H1 (cell line): Measurements from ENCODE around the gene KRTAP10-7. TPM values are rescaled to one million over a fixed set of nuclear protein-coding genes. Genes with fewer than 3 reads are reported as not detected.

Experiments
- polyA plus RNA-seq, 7 experiments: library from polyadenylated mRNA; depleted of rRNA in 3 of 7; stranded (reverse) in 5 of 7; unstranded in 2 of 7; fragments of >200 nt in 5 of 7; fragments of 200-250 nt in 2 of 7; gene quantifications; 1 replicate in 5 of 7; 2 replicates in 1 of 7; 4 replicates in 1 of 7; pipeline versions ENCODE4 v1.2.1 to v1.2.3, GENCODE V29; 2011 to 2013; ENCODE audit warnings: missing spikeins in 2 of 7, mixed read lengths in 2 of 7
- total RNA-seq: library from RNA; stranded (reverse); fragmentation: NEBNext Ultra II Directional; extraction: Animal tissue kit (Norgen Biotek cat#: 25700); gene quantifications from 2 replicates; pipeline ENCODE4 v1.2.1, GENCODE V29; 2021
- TF ChIP-seq, protein P1 (sequence below): fragments of 300-600 bp; sonication (generic); IDR thresholded peaks from 2 replicates; pipeline ENCODE4 v1.7.1; 2012; ENCODE audit warnings: low read length, moderate library complexity, mild to moderate bottlenecking, inconsistent platforms; ENCODE audit not compliant: insufficient replicate concordance

Gene KRTAP10-7
- total and polyA plus RNA-seq, 2 of the 8 experiments (the other 6 are each of a cell fraction or from before 2014, with no cell fraction given) = not detected

DNA sequence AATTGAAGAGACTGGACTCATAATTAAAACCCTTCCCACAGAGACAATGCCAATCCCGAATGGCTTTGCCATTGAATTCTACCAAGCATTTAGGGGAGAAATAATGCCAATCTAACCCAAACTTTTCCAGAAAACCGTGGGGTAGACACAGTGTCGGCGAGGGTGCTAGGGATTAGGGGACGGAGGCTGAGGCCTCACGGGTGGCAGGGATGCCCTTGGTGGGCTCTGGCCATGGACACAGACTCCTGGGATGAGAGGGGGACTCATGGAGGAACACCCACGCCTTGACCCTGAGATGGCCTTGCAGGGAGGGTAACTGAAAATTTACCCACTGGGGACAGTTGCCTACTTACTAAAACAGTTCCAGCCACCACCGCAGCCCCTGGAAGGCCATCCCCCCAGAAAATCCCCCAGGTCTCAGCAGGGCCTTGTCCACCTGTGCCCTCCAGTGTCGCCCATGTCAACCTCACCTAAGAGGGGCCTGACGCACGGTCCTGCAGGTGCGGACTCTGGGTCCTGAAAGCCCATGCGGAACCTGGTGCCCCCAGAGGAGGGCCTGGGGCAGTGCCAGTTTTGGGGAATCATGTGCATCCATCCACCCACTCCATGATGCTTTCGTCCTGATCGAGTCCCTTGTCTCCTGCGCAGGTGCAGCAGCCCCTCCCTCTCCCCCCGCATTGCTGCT is 21.9 kb upstream of the KRTAP10-7 start (continued):
- TF ChIP-seq, protein P1, sequence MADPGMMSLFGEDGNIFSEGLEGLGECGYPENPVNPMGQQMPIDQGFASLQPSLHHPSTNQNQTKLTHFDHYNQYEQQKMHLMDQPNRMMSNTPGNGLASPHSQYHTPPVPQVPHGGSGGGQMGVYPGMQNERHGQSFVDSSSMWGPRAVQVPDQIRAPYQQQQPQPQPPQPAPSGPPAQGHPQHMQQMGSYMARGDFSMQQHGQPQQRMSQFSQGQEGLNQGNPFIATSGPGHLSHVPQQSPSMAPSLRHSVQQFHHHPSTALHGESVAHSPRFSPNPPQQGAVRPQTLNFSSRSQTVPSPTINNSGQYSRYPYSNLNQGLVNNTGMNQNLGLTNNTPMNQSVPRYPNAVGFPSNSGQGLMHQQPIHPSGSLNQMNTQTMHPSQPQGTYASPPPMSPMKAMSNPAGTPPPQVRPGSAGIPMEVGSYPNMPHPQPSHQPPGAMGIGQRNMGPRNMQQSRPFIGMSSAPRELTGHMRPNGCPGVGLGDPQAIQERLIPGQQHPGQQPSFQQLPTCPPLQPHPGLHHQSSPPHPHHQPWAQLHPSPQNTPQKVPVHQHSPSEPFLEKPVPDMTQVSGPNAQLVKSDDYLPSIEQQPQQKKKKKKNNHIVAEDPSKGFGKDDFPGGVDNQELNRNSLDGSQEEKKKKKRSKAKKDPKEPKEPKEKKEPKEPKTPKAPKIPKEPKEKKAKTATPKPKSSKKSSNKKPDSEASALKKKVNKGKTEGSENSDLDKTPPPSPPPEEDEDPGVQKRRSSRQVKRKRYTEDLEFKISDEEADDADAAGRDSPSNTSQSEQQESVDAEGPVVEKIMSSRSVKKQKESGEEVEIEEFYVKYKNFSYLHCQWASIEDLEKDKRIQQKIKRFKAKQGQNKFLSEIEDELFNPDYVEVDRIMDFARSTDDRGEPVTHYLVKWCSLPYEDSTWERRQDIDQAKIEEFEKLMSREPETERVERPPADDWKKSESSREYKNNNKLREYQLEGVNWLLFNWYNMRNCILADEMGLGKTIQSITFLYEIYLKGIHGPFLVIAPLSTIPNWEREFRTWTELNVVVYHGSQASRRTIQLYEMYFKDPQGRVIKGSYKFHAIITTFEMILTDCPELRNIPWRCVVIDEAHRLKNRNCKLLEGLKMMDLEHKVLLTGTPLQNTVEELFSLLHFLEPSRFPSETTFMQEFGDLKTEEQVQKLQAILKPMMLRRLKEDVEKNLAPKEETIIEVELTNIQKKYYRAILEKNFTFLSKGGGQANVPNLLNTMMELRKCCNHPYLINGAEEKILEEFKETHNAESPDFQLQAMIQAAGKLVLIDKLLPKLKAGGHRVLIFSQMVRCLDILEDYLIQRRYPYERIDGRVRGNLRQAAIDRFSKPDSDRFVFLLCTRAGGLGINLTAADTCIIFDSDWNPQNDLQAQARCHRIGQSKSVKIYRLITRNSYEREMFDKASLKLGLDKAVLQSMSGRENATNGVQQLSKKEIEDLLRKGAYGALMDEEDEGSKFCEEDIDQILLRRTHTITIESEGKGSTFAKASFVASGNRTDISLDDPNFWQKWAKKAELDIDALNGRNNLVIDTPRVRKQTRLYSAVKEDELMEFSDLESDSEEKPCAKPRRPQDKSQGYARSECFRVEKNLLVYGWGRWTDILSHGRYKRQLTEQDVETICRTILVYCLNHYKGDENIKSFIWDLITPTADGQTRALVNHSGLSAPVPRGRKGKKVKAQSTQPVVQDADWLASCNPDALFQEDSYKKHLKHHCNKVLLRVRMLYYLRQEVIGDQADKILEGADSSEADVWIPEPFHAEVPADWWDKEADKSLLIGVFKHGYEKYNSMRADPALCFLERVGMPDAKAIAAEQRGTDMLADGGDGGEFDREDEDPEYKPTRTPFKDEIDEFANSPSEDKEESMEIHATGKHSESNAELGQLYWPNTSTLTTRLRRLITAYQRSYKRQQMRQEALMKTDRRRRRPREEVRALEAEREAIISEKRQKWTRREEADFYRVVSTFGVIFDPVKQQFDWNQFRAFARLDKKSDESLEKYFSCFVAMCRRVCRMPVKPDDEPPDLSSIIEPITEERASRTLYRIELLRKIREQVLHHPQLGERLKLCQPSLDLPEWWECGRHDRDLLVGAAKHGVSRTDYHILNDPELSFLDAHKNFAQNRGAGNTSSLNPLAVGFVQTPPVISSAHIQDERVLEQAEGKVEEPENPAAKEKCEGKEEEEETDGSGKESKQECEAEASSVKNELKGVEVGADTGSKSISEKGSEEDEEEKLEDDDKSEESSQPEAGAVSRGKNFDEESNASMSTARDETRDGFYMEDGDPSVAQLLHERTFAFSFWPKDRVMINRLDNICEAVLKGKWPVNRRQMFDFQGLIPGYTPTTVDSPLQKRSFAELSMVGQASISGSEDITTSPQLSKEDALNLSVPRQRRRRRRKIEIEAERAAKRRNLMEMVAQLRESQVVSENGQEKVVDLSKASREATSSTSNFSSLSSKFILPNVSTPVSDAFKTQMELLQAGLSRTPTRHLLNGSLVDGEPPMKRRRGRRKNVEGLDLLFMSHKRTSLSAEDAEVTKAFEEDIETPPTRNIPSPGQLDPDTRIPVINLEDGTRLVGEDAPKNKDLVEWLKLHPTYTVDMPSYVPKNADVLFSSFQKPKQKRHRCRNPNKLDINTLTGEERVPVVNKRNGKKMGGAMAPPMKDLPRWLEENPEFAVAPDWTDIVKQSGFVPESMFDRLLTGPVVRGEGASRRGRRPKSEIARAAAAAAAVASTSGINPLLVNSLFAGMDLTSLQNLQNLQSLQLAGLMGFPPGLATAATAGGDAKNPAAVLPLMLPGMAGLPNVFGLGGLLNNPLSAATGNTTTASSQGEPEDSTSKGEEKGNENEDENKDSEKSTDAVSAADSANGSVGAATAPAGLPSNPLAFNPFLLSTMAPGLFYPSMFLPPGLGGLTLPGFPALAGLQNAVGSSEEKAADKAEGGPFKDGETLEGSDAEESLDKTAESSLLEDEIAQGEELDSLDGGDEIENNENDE = no peak
